WTC11 (cell line): ENCODE data around the gene AZIN2. TPM values are rescaled to one million over a fixed set of nuclear protein-coding genes. Genes with fewer than 3 reads are reported as not detected.

ENCODE experiments used
- ATAC-seq: fragments of 200-7000 bp; cut with Tn5 transposase; 2 replicates; pipeline ENCODE4 v1.10.0; 2021; ENCODE audit warnings: mild to moderate bottlenecking, moderate library complexity
- Bru-seq: library from RNA; stranded (reverse); fragments of 400-500 nt; gene quantifications from one replicate; lab custom pipeline; 2021; lab: Mats Ljungman, UMichigan
- CTCF ChIA-PET: fragments of 300-600 bp; sonication (Branson Sonifier 250); formaldehyde crosslinking; loops from one replicate; lab custom pipeline; 2021; ENCODE audit warnings: antibody characterized with exemption; lab: Charles Lee
- POLR2A ChIA-PET: fragments of 350-600 bp; sonication (Branson Sonifier 250); formaldehyde crosslinking; loops from one replicate; lab custom pipeline; 2021; ENCODE audit warnings: antibody characterized with exemption; lab: Charles Lee
- DNase-seq: peaks from one replicate; pipeline ENCODE4 v3.0.0; 2021; ENCODE audit warnings: low spot score
- H3K27ac Mint-ChIP-seq: 2 replicates; pipeline ENCODE4 v1.8.0; 2021; ENCODE audit warnings: mixed read lengths
- H3K27me3 Mint-ChIP-seq: 2 replicates; pipeline ENCODE4 v1.8.0; 2021; ENCODE audit warnings: low read depth, mild to moderate bottlenecking, moderate library complexity, mixed read lengths
- H3K36me3 Mint-ChIP-seq: 2 replicates; pipeline ENCODE4 v1.8.0; 2021; ENCODE audit warnings: mixed read lengths
- H3K4me1 Mint-ChIP-seq: 2 replicates; pipeline ENCODE4 v1.8.0; 2022; ENCODE audit warnings: mixed read lengths
- H3K4me3 Mint-ChIP-seq: 2 replicates; pipeline ENCODE4 v1.8.0; 2021; ENCODE audit warnings: mild to moderate bottlenecking, moderate library complexity, mixed read lengths
- H3K9me3 Mint-ChIP-seq: 2 replicates; pipeline ENCODE4 v1.8.0; 2021; ENCODE audit warnings: mixed read lengths
- CBFB ChIP-seq: sonication (generic); formaldehyde crosslinking; IDR thresholded peaks from 2 replicates; pipeline ENCODE4 v1.8.1; 2022; ENCODE audit warnings: mild to moderate bottlenecking, low read depth, missing genetic modification reagents
- FOXJ3 ChIP-seq: sonication (generic); formaldehyde crosslinking; IDR thresholded peaks from 2 replicates; pipeline ENCODE4 v1.9.0; 2021; ENCODE audit warnings: missing genetic modification reagents, mild to moderate bottlenecking, borderline replicate concordance
- FOXK1 ChIP-seq: sonication (generic); formaldehyde crosslinking; IDR thresholded peaks from 2 replicates; pipeline ENCODE4 v1.8.0; 2022; ENCODE audit warnings: mild to moderate bottlenecking, moderate library complexity, missing genetic modification reagents
- FOXP1 ChIP-seq: sonication (generic); formaldehyde crosslinking; IDR thresholded peaks from 2 replicates; pipeline ENCODE4 v1.8.0; 2022; ENCODE audit warnings: missing genetic modification reagents, mild to moderate bottlenecking, moderate library complexity, borderline replicate concordance
- GABPB1 ChIP-seq: sonication (generic); formaldehyde crosslinking; IDR thresholded peaks from 2 replicates; pipeline ENCODE4 v1.8.1; 2023; ENCODE audit warnings: mild to moderate bottlenecking, missing genetic modification reagents
- GRHL2 ChIP-seq: fragments of 250-450 bp; sonication (Bioruptor Pico); IDR thresholded peaks from 2 replicates; pipeline ENCODE4 v1.8.0; 2022; ENCODE audit warnings: mild to moderate bottlenecking, moderate library complexity; ENCODE audit not compliant: insufficient replicate concordance, severe bottlenecking
- NFYB ChIP-seq: sonication (generic); formaldehyde crosslinking; conservative IDR thresholded peaks from 2 replicates; pipeline ENCODE4 v1.8.0; 2022; ENCODE audit warnings: low read depth, missing genetic modification reagents
- SMAD3 ChIP-seq: sonication (generic); formaldehyde crosslinking; IDR thresholded peaks from 2 replicates; pipeline ENCODE4 v1.8.0; 2022; ENCODE audit warnings: missing genetic modification reagents, mild to moderate bottlenecking, borderline replicate concordance
- SMAD4 ChIP-seq: sonication (generic); formaldehyde crosslinking; IDR thresholded peaks from 2 replicates; pipeline ENCODE4 v1.8.0; 2022; ENCODE audit warnings: mild to moderate bottlenecking, missing genetic modification reagents
- SP1 ChIP-seq: sonication (generic); formaldehyde crosslinking; conservative IDR thresholded peaks from 2 replicates; pipeline ENCODE4 v1.8.1; 2022; ENCODE audit warnings: missing genetic modification reagents
- ZNF263 ChIP-seq: sonication (generic); formaldehyde crosslinking; IDR thresholded peaks from 2 replicates; pipeline ENCODE4 v1.8.1; 2022; ENCODE audit warnings: low read depth, mild to moderate bottlenecking, moderate library complexity, missing genetic modification reagents
- long read RNA-seq, 3 experiments: library from RNA in 1 of 3; library from capped mRNA in 1 of 3; library from polyadenylated mRNA in 1 of 3; unstranded in 2 of 3; stranded (forward) in 1 of 3; transcript quantifications; one replicate each; pipeline ENCODE4 v2.0.0, GENCODE V29; 2021
- total RNA-seq: library from RNA; stranded (reverse); gene quantifications from 3 replicates; pipeline ENCODE4 v1.2.3, GENCODE V29; 2021
- TF ChIP-seq, protein P1 (sequence below): fragments of 250-450 bp; sonication (Bioruptor Pico); IDR thresholded peaks from 2 replicates; pipeline ENCODE4 v1.8.0; 2021; ENCODE audit warnings: mild to moderate bottlenecking
- TF ChIP-seq, protein P2 (sequence below): sonication (generic); formaldehyde crosslinking; IDR thresholded peaks from 2 replicates; pipeline ENCODE4 v1.8.0; 2023; ENCODE audit warnings: missing genetic modification reagents
- TF ChIP-seq, protein P3 (sequence below): sonication (generic); formaldehyde crosslinking; IDR thresholded peaks from 2 replicates; pipeline ENCODE4 v1.8.0; 2022; ENCODE audit warnings: mild to moderate bottlenecking, missing genetic modification reagents
- TF ChIP-seq, protein P4 (sequence below): sonication (generic); formaldehyde crosslinking; IDR thresholded peaks from 2 replicates; pipeline ENCODE4 v1.8.1; 2022; ENCODE audit warnings: missing genetic modification reagents, borderline replicate concordance

Gene AZIN2
- total RNA-seq (0.89 to 1.7 TPM (median 1.1 TPM) in 3 replicates), Bru-seq, nascent RNA (percentile 25 among the genes with signal in this experiment)
- long read RNA-seq, experiment 1, partial matches to known transcripts, result 0 of 1 reads
- long read RNA-seq, experiment 1, other reads (novel, unspliced or antisense), result 0 of 1 reads
- long read RNA-seq, experiment 2, result 0 reads
- long read RNA-seq, experiment 3, partial matches to known transcripts, result 0 of 1 reads
- long read RNA-seq, experiment 3, other reads (novel, unspliced or antisense), result 1 of 1 reads

DNA sequence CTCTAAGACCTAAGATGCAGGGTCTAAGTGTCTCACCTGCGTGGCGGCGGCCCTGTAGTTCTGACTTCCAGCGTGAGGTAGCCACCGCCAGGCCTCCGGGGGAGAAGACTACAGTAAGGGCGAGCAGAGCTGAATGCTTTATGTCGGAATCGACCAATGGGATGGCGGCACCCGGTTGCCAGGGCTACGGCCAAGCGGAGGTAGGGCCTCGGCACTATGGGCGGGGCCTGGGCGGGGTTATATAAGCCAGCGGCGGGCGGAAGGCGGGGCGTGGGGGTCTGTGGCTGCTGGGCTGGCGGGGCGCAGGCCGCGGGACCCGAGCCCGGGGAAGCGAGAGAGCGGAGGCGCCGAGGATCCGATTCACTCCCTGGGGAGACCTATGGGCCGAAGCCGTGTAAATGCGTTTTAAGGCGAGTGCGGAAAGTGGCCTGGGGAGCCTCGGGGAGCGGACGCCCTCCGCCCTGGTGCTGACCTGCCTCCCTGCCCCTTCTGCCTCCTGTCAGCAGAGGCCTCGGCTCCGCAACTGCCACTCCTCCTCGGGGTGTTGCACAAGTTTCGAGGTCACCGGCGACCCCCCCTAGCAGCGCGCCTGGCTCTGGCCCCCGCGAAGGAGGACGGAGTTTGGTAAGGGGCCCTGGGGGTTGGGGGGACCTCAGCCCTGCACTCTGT lies at the start of gene AZIN2:
Gene AZIN2 (plus strand): TSS at position 269 of the 669 bp plus-strand sequence. CDS start 1,097 bp downstream, outside the sequence.
- H3K27ac Mint-ChIP-seq, result no peak within 1 kb of the TSS
- H3K27me3 Mint-ChIP-seq, result peaks cover 72% of the 10 kb centered on the region
- CTCF ChIA-PET, result interaction anchor here (0.5 to 1.8 kb wide), 16 partner anchors 8 to 262 kb away, joined by 3 to 21 read pairs (median 4); partner anchors contain the start of gene HPCA
- H3K36me3 Mint-ChIP-seq, result no peaks in the 10 kb centered on the region
- POLR2A ChIA-PET, result interaction anchor here (1.0 to 1.2 kb wide), 2 partner anchors 145 to 156 kb away, joined by 4 read pairs; no protein-coding TSS in a partner anchor
- ATAC-seq (peak; percentile 97), DNase-seq (peak; percentile 98)
- no peak for TF ChIP-seq GABPB1 (CRISPR knock-in tag)
- TF ChIP-seq FOXK1 (CRISPR knock-in tag), result 0 out of 2 replicates have a peak, but pooled peaks have one; percentile 22
- TF ChIP-seq NFYB (CRISPR knock-in tag), result peak; percentile 72
- peak; percentile 69; the same call in 1 of the 2 replicates for TF ChIP-seq FOXP1 (CRISPR knock-in tag)
- TF ChIP-seq, protein P1, sequence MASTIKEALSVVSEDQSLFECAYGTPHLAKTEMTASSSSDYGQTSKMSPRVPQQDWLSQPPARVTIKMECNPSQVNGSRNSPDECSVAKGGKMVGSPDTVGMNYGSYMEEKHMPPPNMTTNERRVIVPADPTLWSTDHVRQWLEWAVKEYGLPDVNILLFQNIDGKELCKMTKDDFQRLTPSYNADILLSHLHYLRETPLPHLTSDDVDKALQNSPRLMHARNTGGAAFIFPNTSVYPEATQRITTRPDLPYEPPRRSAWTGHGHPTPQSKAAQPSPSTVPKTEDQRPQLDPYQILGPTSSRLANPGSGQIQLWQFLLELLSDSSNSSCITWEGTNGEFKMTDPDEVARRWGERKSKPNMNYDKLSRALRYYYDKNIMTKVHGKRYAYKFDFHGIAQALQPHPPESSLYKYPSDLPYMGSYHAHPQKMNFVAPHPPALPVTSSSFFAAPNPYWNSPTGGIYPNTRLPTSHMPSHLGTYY (CRISPR knock-in tag), result no peak
- TF ChIP-seq, protein P2, sequence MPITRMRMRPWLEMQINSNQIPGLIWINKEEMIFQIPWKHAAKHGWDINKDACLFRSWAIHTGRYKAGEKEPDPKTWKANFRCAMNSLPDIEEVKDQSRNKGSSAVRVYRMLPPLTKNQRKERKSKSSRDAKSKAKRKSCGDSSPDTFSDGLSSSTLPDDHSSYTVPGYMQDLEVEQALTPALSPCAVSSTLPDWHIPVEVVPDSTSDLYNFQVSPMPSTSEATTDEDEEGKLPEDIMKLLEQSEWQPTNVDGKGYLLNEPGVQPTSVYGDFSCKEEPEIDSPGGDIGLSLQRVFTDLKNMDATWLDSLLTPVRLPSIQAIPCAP (CRISPR knock-in tag), result no peak
- TF ChIP-seq SP1 (CRISPR knock-in tag), result peak; percentile 67; the same call in 1 of the 2 replicates
- peak within 1 kb of the TSS; percentile 79 for H3K4me3 Mint-ChIP-seq
- H3K9me3 Mint-ChIP-seq, result peaks cover 3% of the 10 kb centered on the region; the same call in 1 of the 2 replicates
- H3K4me1 Mint-ChIP-seq, result peaks cover 12% of the 10 kb centered on the region

DNA sequence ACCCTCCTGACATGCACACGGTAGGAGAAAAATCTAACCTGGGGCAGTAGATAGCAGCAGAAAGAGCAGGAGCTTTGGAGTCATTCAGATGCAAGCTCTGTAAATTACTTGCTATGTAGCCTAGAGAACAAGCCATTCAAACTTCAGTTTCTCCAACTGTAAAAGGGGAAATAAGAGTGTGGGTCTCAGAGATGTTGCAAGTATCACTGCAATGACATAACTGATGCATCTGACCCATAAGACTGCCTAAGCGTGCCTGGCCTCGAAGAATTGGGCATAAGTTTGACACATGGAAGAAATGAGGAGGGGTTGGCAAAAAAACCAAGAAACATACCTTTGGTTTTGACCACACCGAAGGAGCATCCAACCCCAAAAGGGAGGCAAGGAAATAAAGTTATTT lies 49.4 kb upstream of the AZIN2 start:
- Mint-ChIP-seq H3K4me1 (peaks cover 38% of the 10 kb centered on the region), H3K27me3 (no peaks in the 10 kb centered on the region), H3K27ac (peak overlapping the region; percentile 60; the same call in 1 of the 2 replicates), H3K4me3 (no peak overlapping the region), H3K9me3 (no peaks in the 10 kb centered on the region), H3K36me3 (peaks cover 8% of the 10 kb centered on the region)
- TF ChIP-seq, protein P3, sequence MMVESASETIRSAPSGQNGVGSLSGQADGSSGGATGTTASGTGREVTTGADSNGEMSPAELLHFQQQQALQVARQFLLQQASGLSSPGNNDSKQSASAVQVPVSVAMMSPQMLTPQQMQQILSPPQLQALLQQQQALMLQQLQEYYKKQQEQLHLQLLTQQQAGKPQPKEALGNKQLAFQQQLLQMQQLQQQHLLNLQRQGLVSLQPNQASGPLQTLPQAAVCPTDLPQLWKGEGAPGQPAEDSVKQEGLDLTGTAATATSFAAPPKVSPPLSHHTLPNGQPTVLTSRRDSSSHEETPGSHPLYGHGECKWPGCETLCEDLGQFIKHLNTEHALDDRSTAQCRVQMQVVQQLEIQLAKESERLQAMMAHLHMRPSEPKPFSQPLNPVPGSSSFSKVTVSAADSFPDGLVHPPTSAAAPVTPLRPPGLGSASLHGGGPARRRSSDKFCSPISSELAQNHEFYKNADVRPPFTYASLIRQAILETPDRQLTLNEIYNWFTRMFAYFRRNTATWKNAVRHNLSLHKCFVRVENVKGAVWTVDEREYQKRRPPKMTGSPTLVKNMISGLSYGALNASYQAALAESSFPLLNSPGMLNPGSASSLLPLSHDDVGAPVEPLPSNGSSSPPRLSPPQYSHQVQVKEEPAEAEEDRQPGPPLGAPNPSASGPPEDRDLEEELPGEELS (CRISPR knock-in tag), result no peak
- TF ChIP-seq CBFB (CRISPR knock-in tag) (no peak), GRHL2 (CRISPR knock-in tag) (no peak), FOXJ3 (CRISPR knock-in tag) (no peak), SMAD3 (CRISPR knock-in tag) (no peak), FOXP1 (CRISPR knock-in tag) (no peak), NFYB (CRISPR knock-in tag) (no peak), ZNF263 (CRISPR knock-in tag) (no peak), SMAD4 (CRISPR knock-in tag) (no peak)
- TF ChIP-seq, protein P4, sequence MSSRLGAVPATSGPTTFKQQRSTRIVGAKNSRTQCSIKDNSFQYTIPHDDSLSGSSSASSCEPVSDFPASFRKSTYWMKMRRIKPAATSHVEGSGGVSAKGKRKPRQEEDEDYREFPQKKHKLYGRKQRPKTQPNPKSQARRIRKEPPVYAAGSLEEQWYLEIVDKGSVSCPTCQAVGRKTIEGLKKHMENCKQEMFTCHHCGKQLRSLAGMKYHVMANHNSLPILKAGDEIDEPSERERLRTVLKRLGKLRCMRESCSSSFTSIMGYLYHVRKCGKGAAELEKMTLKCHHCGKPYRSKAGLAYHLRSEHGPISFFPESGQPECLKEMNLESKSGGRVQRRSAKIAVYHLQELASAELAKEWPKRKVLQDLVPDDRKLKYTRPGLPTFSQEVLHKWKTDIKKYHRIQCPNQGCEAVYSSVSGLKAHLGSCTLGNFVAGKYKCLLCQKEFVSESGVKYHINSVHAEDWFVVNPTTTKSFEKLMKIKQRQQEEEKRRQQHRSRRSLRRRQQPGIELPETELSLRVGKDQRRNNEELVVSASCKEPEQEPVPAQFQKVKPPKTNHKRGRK (CRISPR knock-in tag), result no peak
- ChIA-PET CTCF (no interaction called here), POLR2A (no interaction called here)
- DNase-seq, result no peak
- no peak for ATAC-seq
